CD8-positive, alpha-beta memory T cell (primary cell): ENCODE measurements around the gene CASKIN1. TPM values are rescaled to one million over a fixed set of nuclear protein-coding genes. Genes with fewer than 3 reads are reported as not detected.

Experiments
- CTCF ChIA-PET: fragments of 350-600 bp; sonication (Branson Sonifier 250); formaldehyde crosslinking; loops from one replicate; lab custom pipeline; 2021; ENCODE audit warnings: antibody characterized with exemption; lab: Charles Lee
- POLR2A ChIA-PET: fragments of 350-600 bp; sonication (Branson Sonifier 250); formaldehyde crosslinking; loops from one replicate; lab custom pipeline; 2021; ENCODE audit warnings: antibody characterized with exemption; lab: Charles Lee
- DNase-seq, 5 donors: peaks; one replicate each; pipeline versions ENCODE4 v3.0.0 to v3.0.0-alpha.2; 2020 to 2022; ENCODE audit warnings: mixed read lengths in 1 of 5
- H3K27ac ChIP-seq: one replicate; pipeline ENCODE4 v1.7.0; 2013; ENCODE audit warnings: low read depth, mild to moderate bottlenecking, low read length, moderate library complexity
- H3K27me3 ChIP-seq: 2 replicates; pipeline ENCODE4 v1.7.0; 2013; ENCODE audit warnings: low read length, mild to moderate bottlenecking; ENCODE audit not compliant: insufficient read depth, poor library complexity, severe bottlenecking
- H3K36me3 ChIP-seq: 2 replicates; pipeline ENCODE4 v1.7.0; 2013; ENCODE audit warnings: mild to moderate bottlenecking, low read length, moderate library complexity; ENCODE audit not compliant: insufficient read depth
- H3K4me1 ChIP-seq: 2 replicates; pipeline ENCODE4 v1.7.0; 2013; ENCODE audit warnings: mild to moderate bottlenecking, low read length, moderate library complexity; ENCODE audit not compliant: insufficient read depth
- H3K4me3 ChIP-seq: 2 replicates; pipeline ENCODE4 v1.7.0; 2013; ENCODE audit warnings: mild to moderate bottlenecking, low read length
- H3K9me3 ChIP-seq: 2 replicates; pipeline ENCODE4 v1.7.0; 2013; ENCODE audit warnings: mild to moderate bottlenecking, low read length
- H3K27ac Mint-ChIP-seq, 8 donors: one replicate each; pipeline ENCODE4 v1.8.0; 2020 to 2021; ENCODE audit warnings: mixed read lengths in 8 of 8, mild to moderate bottlenecking in 6 of 8, inconsistent platforms in 3 of 8, moderate library complexity in 3 of 8
- H3K27me3 Mint-ChIP-seq, 2 donors: one replicate each; pipeline ENCODE4 v1.8.0; 2020 to 2021; ENCODE audit warnings: mixed read lengths in 2 of 2, mild to moderate bottlenecking in 1 of 2, moderate library complexity in 1 of 2
- H3K36me3 Mint-ChIP-seq, 3 donors: one replicate each; pipeline ENCODE4 v1.8.0; 2020 to 2021; ENCODE audit warnings: mixed read lengths in 3 of 3, inconsistent platforms in 1 of 3, mild to moderate bottlenecking in 1 of 3
- H3K4me1 Mint-ChIP-seq, 3 donors: one replicate each; pipeline ENCODE4 v1.8.0; 2020 to 2021; ENCODE audit warnings: mixed read lengths in 3 of 3, inconsistent platforms in 1 of 3, mild to moderate bottlenecking in 1 of 3
- H3K4me3 Mint-ChIP-seq, 7 donors: one replicate each; pipeline ENCODE4 v1.8.0; 2020 to 2021; ENCODE audit warnings: mixed read lengths in 7 of 7, mild to moderate bottlenecking in 6 of 7, moderate library complexity in 4 of 7, inconsistent platforms in 2 of 7
- H3K9me3 Mint-ChIP-seq, 5 donors: one replicate each; pipeline ENCODE4 v1.8.0; 2020 to 2022; ENCODE audit warnings: mixed read lengths in 5 of 5, mild to moderate bottlenecking in 3 of 5, moderate library complexity in 2 of 5, inconsistent platforms in 1 of 5
- polyA plus RNA-seq: library from polyadenylated mRNA; unstranded; fragments of 300-500 nt; fragmentation: Illumina TruSeq; gene quantifications from one replicate; pipeline ENCODE4 v1.2.3, GENCODE V29; 2021
- total RNA-seq, 2 experiments: library from RNA; stranded (reverse); gene quantifications; one replicate each; pipeline ENCODE4 v1.2.3, GENCODE V29; 2021

CASKIN1 gene
- total and polyA plus RNA-seq, 3 experiments from 2014 or later = 0.13 to 0.24 TPM; not detected in 1

GRCh38 chr16:2163211-2163881 is 33.1 kb downstream of the CASKIN1 start:
- peaks cover 0 to 14% (median 0%) of the 10 kb centered on the region in 3 donors for H3K36me3 Mint-ChIP-seq
- no peak for DNase-seq
- H3K9me3 Mint-ChIP-seq = no peaks in the 10 kb centered on the region
- peak overlapping the region in 3 of 8 donors; percentile 17 to 79 (median 61) for H3K27ac Mint-ChIP-seq
- Histone ChIP-seq H3K27ac (no peak overlapping the region), H3K4me3 (no peak overlapping the region), H3K27me3 (no peaks in the 10 kb centered on the region), H3K36me3 (no peaks in the 10 kb centered on the region), H3K9me3 (no peaks in the 10 kb centered on the region), H3K4me1 (no peaks in the 10 kb centered on the region)
- POLR2A ChIA-PET = interaction anchor here (0.5 kb wide), 1 partner anchor 95 kb away, joined by 3 read pairs; no protein-coding TSS in a partner anchor
- H3K27me3 Mint-ChIP-seq = no peaks in the 10 kb centered on the region
- H3K4me3 Mint-ChIP-seq = no peak overlapping the region
- CTCF ChIA-PET = interaction anchor here (1.2 kb wide), 1 partner anchor 23 kb away, joined by 5 read pairs; no protein-coding TSS in a partner anchor
- H3K4me1 Mint-ChIP-seq = peaks cover 0 to 12% (median 6%) of the 10 kb centered on the region in 3 donors

GRCh38 chr16:2162676-2163118 is 33.7 kb downstream of the CASKIN1 start:
- H3K36me3 Mint-ChIP-seq = peaks cover 0 to 10% (median 0%) of the 10 kb centered on the region in 3 donors
- Histone ChIP-seq H3K27ac (no peak overlapping the region), H3K4me3 (no peak overlapping the region), H3K36me3 (no peaks in the 10 kb centered on the region), H3K27me3 (no peaks in the 10 kb centered on the region), H3K9me3 (no peaks in the 10 kb centered on the region), H3K4me1 (peaks cover 4% of the 10 kb centered on the region)
- no peak overlapping the region for H3K27ac Mint-ChIP-seq
- ChIA-PET CTCF (interaction anchor here (0.9 to 1.2 kb wide), 2 partner anchors 22 to 32 kb away, joined by 3 to 5 read pairs; no protein-coding TSS in a partner anchor), POLR2A (no interaction called here)
- H3K27me3 Mint-ChIP-seq = no peaks in the 10 kb centered on the region
- peaks cover 0 to 19% (median 9%) of the 10 kb centered on the region in 3 donors for H3K4me1 Mint-ChIP-seq
- DNase-seq = no peak
- no peaks in the 10 kb centered on the region for H3K9me3 Mint-ChIP-seq
- no peak overlapping the region for H3K4me3 Mint-ChIP-seq

- H3K4me1 ChIP-seq = peaks cover 11% of the 10 kb centered on the region
- Mint-ChIP-seq H3K27ac (no peak overlapping the region), H3K27me3 (no peaks in the 10 kb centered on the region), H3K36me3 (peaks cover 0 to 9% (median 0%) of the 10 kb centered on the region in 3 donors), H3K9me3 (no peaks in the 10 kb centered on the region), H3K4me3 (no peak overlapping the region), H3K4me1 (peaks cover 5 to 27% (median 15%) of the 10 kb centered on the region in 3 donors)
- CTCF ChIA-PET = interaction anchor here (0.9 kb wide), 1 partner anchor 33 kb away, joined by 3 read pairs; no protein-coding TSS in a partner anchor
- no peaks in the 10 kb centered on the region for H3K36me3 ChIP-seq
- DNase-seq = no peak
- H3K27ac ChIP-seq = no peak overlapping the region
- H3K9me3 ChIP-seq = no peaks in the 10 kb centered on the region
- H3K4me3 ChIP-seq = no peak overlapping the region
- no peaks in the 10 kb centered on the region for H3K27me3 ChIP-seq
- POLR2A ChIA-PET = interaction anchor here (0.6 kb wide), 1 partner anchor 107 kb away, joined by 4 read pairs; no protein-coding TSS in a partner anchor
Measured at GRCh38 chr16:2161911-2162310, 34.5 kb downstream of the CASKIN1 start.

GRCh38 chr16:2160915-2161551 is 35.4 kb downstream of the CASKIN1 start:
- ChIA-PET CTCF (no interaction called here), POLR2A (no interaction called here)
- H3K4me1 Mint-ChIP-seq = peaks cover 14 to 36% (median 20%) of the 10 kb centered on the region in 3 donors
- Histone ChIP-seq H3K9me3 (no peaks in the 10 kb centered on the region), H3K4me3 (no peak overlapping the region), H3K27ac (no peak overlapping the region), H3K4me1 (peaks cover 15% of the 10 kb centered on the region), H3K27me3 (no peaks in the 10 kb centered on the region), H3K36me3 (no peaks in the 10 kb centered on the region)
- H3K27ac Mint-ChIP-seq = peak overlapping the region in 1 of 8 donors; percentile 81
- H3K27me3 Mint-ChIP-seq = no peaks in the 10 kb centered on the region
- H3K36me3 Mint-ChIP-seq = peaks cover 0 to 4% (median 0%) of the 10 kb centered on the region in 3 donors
- DNase-seq = no peak
- no peak overlapping the region for H3K4me3 Mint-ChIP-seq
- H3K9me3 Mint-ChIP-seq = no peaks in the 10 kb centered on the region

GRCh38 chr16:2159175-2159838 is 37.1 kb downstream of the CASKIN1 start:
- H3K27ac ChIP-seq = no peak overlapping the region
- no peaks in the 10 kb centered on the region for H3K36me3 ChIP-seq
- DNase-seq = no peak
- ChIA-PET CTCF (no interaction called here), POLR2A (no interaction called here)
- peaks cover 0 to 10% (median 0%) of the 10 kb centered on the region in 3 donors for H3K36me3 Mint-ChIP-seq
- peaks cover 0 to 7% of the 10 kb centered on the region in 2 donors for H3K27me3 Mint-ChIP-seq
- no peaks in the 10 kb centered on the region for H3K9me3 Mint-ChIP-seq
- no peaks in the 10 kb centered on the region for H3K9me3 ChIP-seq
- H3K4me1 ChIP-seq = peaks cover 21% of the 10 kb centered on the region
- no peak overlapping the region for H3K4me3 ChIP-seq
- H3K4me1 Mint-ChIP-seq = peaks cover 25 to 50% (median 31%) of the 10 kb centered on the region in 3 donors
- no peaks in the 10 kb centered on the region for H3K27me3 ChIP-seq
- H3K27ac Mint-ChIP-seq = peak overlapping the region in 2 of 8 donors; percentile 23 to 78
- peak overlapping the region in 1 of 7 donors; percentile 48 for H3K4me3 Mint-ChIP-seq

- Mint-ChIP-seq H3K4me1 (peaks cover 36 to 60% (median 39%) of the 10 kb centered on the region in 3 donors), H3K9me3 (no peaks in the 10 kb centered on the region), H3K36me3 (peaks cover 0 to 13% (median 0%) of the 10 kb centered on the region in 3 donors), H3K27ac (peak overlapping the region in 1 of 8 donors; percentile 43), H3K27me3 (peaks cover 0 to 7% of the 10 kb centered on the region in 2 donors), H3K4me3 (peak overlapping the region in 1 of 7 donors; percentile 61)
- H3K9me3 ChIP-seq = no peaks in the 10 kb centered on the region
- H3K4me3 ChIP-seq = no peak overlapping the region
- H3K4me1 ChIP-seq = peaks cover 31% of the 10 kb centered on the region
- no peaks in the 10 kb centered on the region for H3K27me3 ChIP-seq
- DNase-seq = no peak
- CTCF ChIA-PET = no interaction called here
- no peak overlapping the region for H3K27ac ChIP-seq
- POLR2A ChIA-PET = interaction anchor here (0.5 kb wide), 1 partner anchor 62 kb away, joined by 4 read pairs; no protein-coding TSS in a partner anchor
- no peaks in the 10 kb centered on the region for H3K36me3 ChIP-seq
Measured at GRCh38 chr16:2158262-2158638, 38.2 kb downstream of the CASKIN1 start.

GRCh38 chr16:2157480-2158261 is 38.7 kb downstream of the CASKIN1 start:
- Histone ChIP-seq H3K4me1 (peaks cover 37% of the 10 kb centered on the region), H3K9me3 (no peaks in the 10 kb centered on the region), H3K27ac (no peak overlapping the region), H3K36me3 (no peaks in the 10 kb centered on the region), H3K4me3 (no peak overlapping the region), H3K27me3 (no peaks in the 10 kb centered on the region)
- peaks cover 0 to 7% of the 10 kb centered on the region in 2 donors for H3K27me3 Mint-ChIP-seq
- ChIA-PET CTCF (no interaction called here), POLR2A (no interaction called here)
- H3K36me3 Mint-ChIP-seq = peaks cover 0 to 14% (median 0%) of the 10 kb centered on the region in 3 donors
- peak overlapping the region in 5 of 7 donors; percentile 87 to 93 (median 91) for H3K4me3 Mint-ChIP-seq
- H3K4me1 Mint-ChIP-seq = peaks cover 38 to 66% (median 38%) of the 10 kb centered on the region in 3 donors
- H3K9me3 Mint-ChIP-seq = no peaks in the 10 kb centered on the region
- H3K27ac Mint-ChIP-seq = peak overlapping the region in 3 of 8 donors; percentile 48 to 89 (median 50)
- no peak for DNase-seq
